ENCODE measurements around the gene SH2D3A.

SH2D3A gene

DNA sequence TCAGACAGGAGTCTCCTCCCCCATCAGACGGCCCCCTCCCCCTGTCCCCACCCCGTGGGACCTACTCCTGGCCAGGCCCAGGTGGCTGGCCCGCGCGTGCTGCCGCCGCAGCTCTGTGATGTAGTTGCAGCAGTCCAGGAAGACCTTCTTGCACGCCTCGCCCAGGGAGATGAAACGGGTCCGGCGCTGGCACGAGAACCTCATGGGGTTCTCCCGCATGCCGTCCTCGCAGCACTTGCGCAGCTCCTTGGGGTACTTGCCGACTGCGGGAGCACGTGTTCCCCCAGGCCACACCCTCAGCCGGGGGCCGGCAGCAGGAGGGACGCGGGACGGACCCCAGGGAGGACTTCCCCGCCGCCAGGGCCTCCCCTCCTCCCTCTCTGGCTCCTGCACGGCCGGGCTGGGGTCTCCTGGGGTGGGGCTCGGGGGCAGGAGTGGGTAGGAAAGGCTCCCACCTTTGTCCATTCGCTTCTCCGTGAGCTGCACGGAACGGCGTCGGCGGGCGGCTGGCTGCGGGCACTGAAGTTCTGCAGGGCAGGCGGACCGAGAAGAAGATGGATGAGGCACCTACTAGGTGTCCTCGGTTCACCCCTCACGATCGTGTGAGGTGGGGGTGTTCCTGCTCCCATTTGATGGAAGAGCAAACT is 60.1 kb downstream of the SH2D3A start:
- TF ChIP-seq, protein P1, sequence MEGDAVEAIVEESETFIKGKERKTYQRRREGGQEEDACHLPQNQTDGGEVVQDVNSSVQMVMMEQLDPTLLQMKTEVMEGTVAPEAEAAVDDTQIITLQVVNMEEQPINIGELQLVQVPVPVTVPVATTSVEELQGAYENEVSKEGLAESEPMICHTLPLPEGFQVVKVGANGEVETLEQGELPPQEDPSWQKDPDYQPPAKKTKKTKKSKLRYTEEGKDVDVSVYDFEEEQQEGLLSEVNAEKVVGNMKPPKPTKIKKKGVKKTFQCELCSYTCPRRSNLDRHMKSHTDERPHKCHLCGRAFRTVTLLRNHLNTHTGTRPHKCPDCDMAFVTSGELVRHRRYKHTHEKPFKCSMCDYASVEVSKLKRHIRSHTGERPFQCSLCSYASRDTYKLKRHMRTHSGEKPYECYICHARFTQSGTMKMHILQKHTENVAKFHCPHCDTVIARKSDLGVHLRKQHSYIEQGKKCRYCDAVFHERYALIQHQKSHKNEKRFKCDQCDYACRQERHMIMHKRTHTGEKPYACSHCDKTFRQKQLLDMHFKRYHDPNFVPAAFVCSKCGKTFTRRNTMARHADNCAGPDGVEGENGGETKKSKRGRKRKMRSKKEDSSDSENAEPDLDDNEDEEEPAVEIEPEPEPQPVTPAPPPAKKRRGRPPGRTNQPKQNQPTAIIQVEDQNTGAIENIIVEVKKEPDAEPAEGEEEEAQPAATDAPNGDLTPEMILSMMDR (IDR thresholded peaks at IDR 0.05), result no peak

DNA sequence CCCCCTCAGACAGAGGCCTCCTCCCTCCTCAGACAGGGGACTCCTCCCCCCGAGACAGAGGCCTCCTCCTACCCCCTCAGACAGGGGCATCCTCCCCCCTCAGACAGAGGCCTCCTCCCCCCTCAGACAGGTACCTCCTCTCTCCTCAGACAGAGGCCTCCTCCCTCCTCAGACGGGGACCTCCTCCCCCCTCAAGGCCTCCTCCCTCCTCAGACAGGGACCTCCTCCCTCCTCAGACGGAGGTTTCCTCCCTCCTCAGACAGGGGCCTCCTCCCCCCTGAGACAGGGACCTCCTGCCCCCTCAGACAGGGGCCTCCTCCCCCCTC is 60.6 kb downstream of the SH2D3A start:
- TF ChIP-seq, protein P1 (IDR thresholded peaks at IDR 0.05), result no peak

DNA sequence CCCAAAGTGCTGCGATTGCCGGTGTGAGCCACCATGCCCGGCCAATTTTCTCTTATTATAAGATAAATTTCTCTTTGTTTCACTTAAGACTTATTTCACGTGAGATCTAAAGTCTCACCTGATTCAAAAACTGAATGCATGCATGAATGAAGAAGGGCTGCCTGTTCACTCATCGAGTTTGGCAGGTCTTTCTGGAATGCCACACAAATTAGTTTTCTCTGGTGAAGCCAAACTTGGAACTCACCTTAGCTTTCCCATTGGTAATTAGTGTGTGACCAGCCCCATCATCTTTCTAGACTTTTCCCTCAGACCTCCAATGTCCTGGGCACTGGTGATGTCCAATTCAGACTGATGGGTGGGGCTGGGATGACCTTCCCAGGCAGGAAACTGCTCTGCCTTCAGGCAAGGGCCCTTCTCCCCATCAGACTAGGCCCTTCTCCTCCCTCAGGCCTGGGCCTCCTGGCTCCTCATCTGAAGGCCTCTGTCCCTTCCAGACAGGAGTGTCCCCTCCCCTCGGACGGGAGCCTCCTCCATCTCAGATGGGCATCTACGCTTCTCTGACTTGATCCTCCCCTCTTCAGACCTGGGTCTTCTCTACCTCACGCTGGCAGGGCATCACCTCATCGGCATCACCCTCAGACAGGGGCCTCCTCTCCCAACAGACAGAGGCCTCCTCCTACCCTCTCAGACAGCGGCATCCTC is 61.2 kb downstream of the SH2D3A start:
- TF ChIP-seq, protein P1 (IDR thresholded peaks at IDR 0.05), result no peak
